AG09319 (cell line): Measurements from ENCODE around the gene DCC.

ENCODE experiments used
- DNase-seq: peaks from one replicate; pipeline ENCODE4 v3.0.0-alpha.2; 2010; ENCODE audit warnings: low read depth; ENCODE audit errors: extremely low read depth
- TF ChIP-seq, protein P1 (sequence below): IDR thresholded peaks from 2 replicates; pipeline ENCODE4 v1.5.1; 2011; ENCODE audit warnings: low read depth, mild to moderate bottlenecking, inconsistent platforms, low read length, moderate library complexity

Gene DCC

DNA sequence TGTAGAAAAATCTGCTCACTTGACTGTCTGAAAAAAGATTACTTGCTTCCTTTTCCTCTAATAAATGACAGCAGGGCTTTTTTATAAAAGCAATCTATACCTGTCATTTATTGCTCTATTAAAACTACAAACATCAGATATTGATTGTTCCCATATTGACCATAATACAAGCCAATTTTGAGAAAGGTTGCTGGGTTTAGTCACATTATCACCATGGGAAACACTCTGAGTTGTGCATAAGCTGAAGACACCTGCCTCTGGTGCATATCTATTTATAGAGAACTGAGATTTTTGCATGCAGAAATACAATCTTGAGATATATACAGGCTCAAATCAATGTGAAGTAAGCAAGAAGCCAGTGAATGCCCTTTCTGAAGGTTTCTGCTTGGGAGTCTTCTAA is 853.9 kb downstream of the DCC start:
- DNase-seq, result no peak
- TF ChIP-seq, protein P1, sequence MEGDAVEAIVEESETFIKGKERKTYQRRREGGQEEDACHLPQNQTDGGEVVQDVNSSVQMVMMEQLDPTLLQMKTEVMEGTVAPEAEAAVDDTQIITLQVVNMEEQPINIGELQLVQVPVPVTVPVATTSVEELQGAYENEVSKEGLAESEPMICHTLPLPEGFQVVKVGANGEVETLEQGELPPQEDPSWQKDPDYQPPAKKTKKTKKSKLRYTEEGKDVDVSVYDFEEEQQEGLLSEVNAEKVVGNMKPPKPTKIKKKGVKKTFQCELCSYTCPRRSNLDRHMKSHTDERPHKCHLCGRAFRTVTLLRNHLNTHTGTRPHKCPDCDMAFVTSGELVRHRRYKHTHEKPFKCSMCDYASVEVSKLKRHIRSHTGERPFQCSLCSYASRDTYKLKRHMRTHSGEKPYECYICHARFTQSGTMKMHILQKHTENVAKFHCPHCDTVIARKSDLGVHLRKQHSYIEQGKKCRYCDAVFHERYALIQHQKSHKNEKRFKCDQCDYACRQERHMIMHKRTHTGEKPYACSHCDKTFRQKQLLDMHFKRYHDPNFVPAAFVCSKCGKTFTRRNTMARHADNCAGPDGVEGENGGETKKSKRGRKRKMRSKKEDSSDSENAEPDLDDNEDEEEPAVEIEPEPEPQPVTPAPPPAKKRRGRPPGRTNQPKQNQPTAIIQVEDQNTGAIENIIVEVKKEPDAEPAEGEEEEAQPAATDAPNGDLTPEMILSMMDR, result no peak

DNA sequence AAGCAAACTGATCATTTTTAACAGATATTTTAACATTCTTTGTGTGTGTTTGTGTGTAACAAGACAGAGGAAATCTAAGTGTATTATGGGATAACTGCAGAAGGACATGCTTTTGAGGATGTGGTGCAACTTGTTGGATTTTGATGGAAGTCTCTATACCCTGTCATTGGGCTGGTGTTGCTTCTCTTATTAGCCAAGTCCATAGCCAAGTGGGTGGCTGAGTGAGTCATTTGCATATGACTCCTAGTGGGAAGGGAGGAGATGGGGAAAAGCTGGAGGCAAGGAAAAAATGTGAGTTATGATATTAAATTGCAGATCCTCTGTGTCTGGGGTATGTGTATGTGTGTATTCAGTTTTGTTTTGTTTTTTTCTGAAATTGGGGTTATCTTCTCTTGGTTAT is 879.9 kb downstream of the DCC start:
- TF ChIP-seq, protein P1, result no peak
- DNase-seq, result no peak

DNA sequence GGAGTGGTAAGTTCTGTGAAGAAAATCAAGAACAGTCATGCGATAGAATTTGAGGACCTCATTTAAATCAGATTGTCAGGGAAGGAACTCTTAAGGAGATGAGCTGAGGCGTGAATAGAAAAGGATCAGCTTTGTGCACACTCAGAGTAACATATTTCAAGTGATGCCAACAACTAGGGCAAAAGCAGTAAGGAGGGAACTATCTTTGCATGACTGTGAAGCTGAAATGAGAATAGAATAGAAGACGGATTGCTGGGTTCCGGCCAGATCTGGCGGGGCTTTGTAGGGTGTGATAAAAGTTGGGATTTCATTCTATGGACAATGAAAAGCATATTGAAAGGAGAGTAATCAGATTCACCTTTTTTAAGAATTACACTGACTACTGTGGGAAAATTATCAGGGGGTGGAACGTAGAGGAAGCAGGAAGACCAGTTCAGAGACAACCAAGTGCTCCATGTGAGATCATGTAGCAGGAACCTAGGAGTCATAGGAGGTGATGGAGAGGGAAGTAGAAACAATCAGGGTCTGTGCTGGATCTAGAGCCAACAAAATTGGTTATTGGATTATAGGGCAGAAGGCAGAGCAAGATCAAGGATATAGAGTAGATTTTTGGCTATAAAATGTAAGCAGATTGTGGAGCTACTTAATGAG is 884.3 kb downstream of the DCC start:
- TF ChIP-seq, protein P1, result no peak
- DNase-seq, result no peak

DNA sequence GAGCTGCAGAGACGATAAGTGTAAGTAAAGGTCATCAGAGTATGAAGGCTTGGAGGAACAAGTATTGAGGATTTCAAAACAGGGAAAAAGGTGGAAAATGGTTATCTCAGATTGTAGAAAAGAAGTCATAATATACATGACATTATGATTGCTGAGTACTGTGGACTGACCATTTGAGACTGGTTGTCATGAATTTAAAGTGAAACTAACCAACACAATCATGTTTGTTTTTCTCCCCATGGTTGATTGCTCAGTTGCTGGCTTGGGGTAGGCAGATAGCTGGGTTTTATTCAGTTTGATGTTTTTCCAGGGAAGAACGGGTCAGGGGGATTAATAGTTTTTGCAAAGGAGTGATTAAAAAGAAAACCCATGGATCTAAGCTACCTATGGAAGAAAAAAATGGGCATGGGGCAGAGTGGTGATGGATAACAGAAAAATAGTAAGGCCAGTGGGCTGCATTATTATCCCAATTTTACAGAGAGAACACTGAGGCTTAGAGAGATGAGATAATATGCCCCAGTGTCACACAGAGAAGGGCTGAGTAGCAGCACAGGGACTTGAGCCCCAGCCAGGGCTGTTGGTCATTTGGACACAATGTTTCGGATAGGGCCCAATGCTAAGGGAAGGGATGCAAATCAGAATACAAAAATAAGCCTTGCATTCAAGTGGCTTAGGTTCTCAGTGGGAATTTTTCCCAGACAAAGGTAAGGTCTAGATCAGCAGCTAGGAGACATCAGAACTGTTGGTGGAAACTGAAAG is 885.7 kb downstream of the DCC start:
- TF ChIP-seq, protein P1, result no peak
- no peak for DNase-seq

DNA sequence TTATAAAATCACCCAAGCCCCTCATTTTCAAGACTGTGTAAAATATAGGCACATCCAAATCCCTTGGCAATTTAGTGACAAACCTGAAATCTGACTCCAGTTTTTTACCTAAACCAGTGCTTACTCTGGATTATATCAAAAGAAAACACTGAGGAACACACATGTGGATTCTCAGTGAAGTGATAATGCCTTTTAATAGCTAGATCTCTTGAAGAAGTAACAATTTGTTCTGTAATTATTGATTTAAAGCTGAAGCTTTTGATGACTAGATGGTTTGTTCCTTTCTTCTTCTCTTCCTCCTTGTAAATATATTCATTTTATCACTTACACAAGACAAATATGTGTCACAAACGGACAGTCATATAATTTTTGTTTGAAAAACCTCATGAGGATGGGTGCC is 894.6 kb downstream of the DCC start:
- DNase-seq, result no peak
- TF ChIP-seq, protein P1, result no peak

DNA sequence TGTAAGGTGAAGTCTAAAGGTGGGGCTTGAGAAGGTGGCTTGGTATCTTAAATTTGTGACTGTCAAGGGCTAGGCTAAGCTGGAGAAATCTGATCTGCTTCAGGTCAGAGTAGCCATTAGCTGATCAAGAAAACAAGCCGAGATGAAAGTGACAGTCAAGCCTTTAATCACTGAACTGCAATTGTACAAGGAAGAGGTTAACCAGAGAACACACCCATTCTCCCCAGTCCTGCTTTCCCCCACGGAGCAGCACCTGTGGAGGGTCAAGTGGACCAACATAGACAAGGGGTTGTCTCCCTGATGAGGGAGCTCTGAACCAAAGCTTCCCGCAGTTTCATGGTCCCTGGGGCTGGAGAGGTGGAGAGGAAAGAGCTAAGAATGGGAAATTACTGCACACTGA is 901.2 kb downstream of the DCC start:
- TF ChIP-seq, protein P1, result no peak
- no peak for DNase-seq

DNA sequence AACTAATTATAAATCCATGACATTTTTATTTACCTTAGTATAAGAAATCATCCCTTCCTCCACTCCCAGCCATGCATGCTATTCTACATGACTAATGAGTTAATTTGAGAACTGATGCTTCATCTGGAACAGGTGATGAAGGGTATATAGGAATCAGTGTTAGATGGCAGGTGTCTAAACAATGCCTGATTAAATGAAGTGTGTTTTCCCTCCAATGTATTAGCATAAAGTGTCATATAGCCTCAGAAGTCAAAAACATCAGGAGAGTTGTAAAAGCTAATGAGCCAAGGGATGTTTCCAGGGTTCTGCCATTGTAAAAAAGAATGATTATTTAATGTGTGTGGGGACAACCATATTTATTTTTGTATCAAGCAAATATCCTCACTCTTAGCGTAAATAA is 913.8 kb downstream of the DCC start:
- no peak for DNase-seq
- TF ChIP-seq, protein P1, result no peak
